ENCODE results near the gene TGIF2. TPM values are rescaled to one million over a fixed set of nuclear protein-coding genes. Genes with fewer than 3 reads are reported as not detected.
A peak's percentile ranks its signal among the peaks of the same experiment; 100 is the strongest.

Gene TGIF2
- total and polyA plus RNA-seq, 2 of the 13 experiments (the other 11 are each of a cell fraction or from before 2014, with no cell fraction given), result 41.3 to 53.9 TPM

DNA sequence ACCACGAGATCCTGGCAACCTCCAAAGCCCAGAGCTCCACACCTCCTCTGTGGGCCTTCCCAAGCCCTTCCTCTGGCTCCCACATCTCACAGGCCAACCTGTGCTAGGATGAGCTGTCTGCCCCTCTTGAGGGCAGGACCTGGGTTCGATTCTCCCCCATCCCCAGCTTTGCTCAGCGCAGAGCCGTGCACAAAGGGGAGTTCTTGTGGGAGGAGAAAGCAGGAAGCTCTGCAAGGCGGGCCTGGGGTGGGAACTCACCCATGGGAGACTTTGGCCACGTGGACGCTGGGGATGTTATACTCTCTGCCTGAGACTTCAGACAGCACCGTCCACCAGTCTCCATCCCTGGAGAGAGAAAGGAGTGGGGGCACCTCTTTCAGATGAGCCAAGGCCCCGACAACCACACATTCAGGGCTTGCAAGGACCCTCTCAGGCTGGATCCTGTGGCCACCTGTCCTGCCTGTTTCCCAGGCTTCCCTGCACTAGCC lies 59.9 kb downstream of the TGIF2 start (continued):
- TF ChIP-seq E2F5 (CRISPR knock-in tag; conservative IDR thresholded peaks at IDR 0.05) (no peak), NCOA1 (CRISPR knock-in tag; IDR thresholded peaks at IDR 0.05) (no peak; the same call in 1 of the 2 replicates), DMTF1 (CRISPR knock-in tag; IDR thresholded peaks at IDR 0.05) (no peak), PHF21A (CRISPR knock-in tag; IDR thresholded peaks at IDR 0.05) (no peak), ZNF251 (CRISPR knock-in tag; IDR thresholded peaks at IDR 0.05) (no peak), FIP1L1 (IDR thresholded peaks at IDR 0.05; ENCODE audit: borderline replicate concordance, insufficient read depth, low read depth, low read length) (no peak), ZNF598 (CRISPR knock-in tag; IDR thresholded peaks at IDR 0.05; ENCODE audit: borderline replicate concordance) (0 out of 2 replicates have a peak, but pooled peaks have one; percentile 59), MAFG (CRISPR knock-in tag; IDR thresholded peaks at IDR 0.05) (no peak), ZNF3 (CRISPR knock-in tag; IDR thresholded peaks at IDR 0.05) (0 out of 2 replicates have a peak, but pooled peaks have one; percentile 8), ELF4 (CRISPR knock-in tag; IDR thresholded peaks at IDR 0.05; ENCODE audit: borderline replicate concordance) (no peak), RORA (CRISPR knock-in tag; IDR thresholded peaks at IDR 0.05) (no peak), YY1 (IDR thresholded peaks at IDR 0.05; ENCODE audit: insufficient read depth, insufficient replicate concordance, low read depth, low read length) (no peak), BRCA1 (CRISPR knock-in tag; IDR thresholded peaks at IDR 0.05) (no peak), JDP2 (CRISPR knock-in tag; IDR thresholded peaks at IDR 0.05; ENCODE audit: borderline replicate concordance) (no peak), KAT2B (IDR thresholded peaks at IDR 0.05; ENCODE audit: borderline replicate concordance, low read depth, low read length) (no peak), MAX (IDR thresholded peaks at IDR 0.05) (peak; percentile 4; the same call in 1 of the 2 replicates), ZNF501 (CRISPR knock-in tag; IDR thresholded peaks at IDR 0.05) (no peak), ZNF766 (CRISPR knock-in tag; IDR thresholded peaks at IDR 0.05; ENCODE audit: borderline replicate concordance) (no peak), ISX (CRISPR knock-in tag; conservative IDR thresholded peaks at IDR 0.05) (no peak), ZNF224 (CRISPR knock-in tag; IDR thresholded peaks at IDR 0.05) (no peak), CREM (IDR thresholded peaks at IDR 0.05) (no peak), CREM (CRISPR knock-in tag; IDR thresholded peaks at IDR 0.05) (no peak), TCF7 (IDR thresholded peaks at IDR 0.05; ENCODE audit: low read depth) (no peak)
- TF ChIP-seq, protein P1, sequence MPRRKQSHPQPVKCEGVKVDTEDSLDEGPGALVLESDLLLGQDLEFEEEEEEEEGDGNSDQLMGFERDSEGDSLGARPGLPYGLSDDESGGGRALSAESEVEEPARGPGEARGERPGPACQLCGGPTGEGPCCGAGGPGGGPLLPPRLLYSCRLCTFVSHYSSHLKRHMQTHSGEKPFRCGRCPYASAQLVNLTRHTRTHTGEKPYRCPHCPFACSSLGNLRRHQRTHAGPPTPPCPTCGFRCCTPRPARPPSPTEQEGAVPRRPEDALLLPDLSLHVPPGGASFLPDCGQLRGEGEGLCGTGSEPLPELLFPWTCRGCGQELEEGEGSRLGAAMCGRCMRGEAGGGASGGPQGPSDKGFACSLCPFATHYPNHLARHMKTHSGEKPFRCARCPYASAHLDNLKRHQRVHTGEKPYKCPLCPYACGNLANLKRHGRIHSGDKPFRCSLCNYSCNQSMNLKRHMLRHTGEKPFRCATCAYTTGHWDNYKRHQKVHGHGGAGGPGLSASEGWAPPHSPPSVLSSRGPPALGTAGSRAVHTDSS (CRISPR knock-in tag; conservative IDR thresholded peaks at IDR 0.05), result no peak
- TF ChIP-seq, protein P2, sequence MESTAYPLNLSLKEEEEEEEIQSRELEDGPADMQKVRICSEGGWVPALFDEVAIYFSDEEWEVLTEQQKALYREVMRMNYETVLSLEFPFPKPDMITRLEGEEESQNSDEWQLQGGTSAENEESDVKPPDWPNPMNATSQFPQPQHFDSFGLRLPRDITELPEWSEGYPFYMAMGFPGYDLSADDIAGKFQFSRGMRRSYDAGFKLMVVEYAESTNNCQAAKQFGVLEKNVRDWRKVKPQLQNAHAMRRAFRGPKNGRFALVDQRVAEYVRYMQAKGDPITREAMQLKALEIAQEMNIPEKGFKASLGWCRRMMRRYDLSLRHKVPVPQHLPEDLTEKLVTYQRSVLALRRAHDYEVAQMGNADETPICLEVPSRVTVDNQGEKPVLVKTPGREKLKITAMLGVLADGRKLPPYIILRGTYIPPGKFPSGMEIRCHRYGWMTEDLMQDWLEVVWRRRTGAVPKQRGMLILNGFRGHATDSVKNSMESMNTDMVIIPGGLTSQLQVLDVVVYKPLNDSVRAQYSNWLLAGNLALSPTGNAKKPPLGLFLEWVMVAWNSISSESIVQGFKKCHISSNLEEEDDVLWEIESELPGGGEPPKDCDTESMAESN (CRISPR knock-in tag; conservative IDR thresholded peaks at IDR 0.05), result 0 out of 2 replicates have a peak, but pooled peaks have one; percentile 27
